ENCODE measurements around the gene COMMD7.

Gene COMMD7

GRCh38 chr20:32786059-32786760, 42.9 kb upstream of the COMMD7 start:
- H3K4me3 ChIP-seq (ENCODE audit: low read depth, low read length) = no peak overlapping the region
- no peak for TF ChIP-seq CTCF (IDR thresholded peaks at IDR 0.05; ENCODE audit: low read depth, low read length)

GRCh38 chr20:32784369-32785080, 41.3 kb upstream of the COMMD7 start:
- no peak for TF ChIP-seq CTCF (IDR thresholded peaks at IDR 0.05; ENCODE audit: low read depth, low read length)
- H3K4me3 ChIP-seq (ENCODE audit: low read depth, low read length) = no peak overlapping the region

- no peak for TF ChIP-seq CTCF (IDR thresholded peaks at IDR 0.05; ENCODE audit: low read depth, low read length)
- H3K4me3 ChIP-seq (ENCODE audit: low read depth, low read length) = no peak overlapping the region
These were observed 37.7 kb upstream of the COMMD7 start for GRCh38 chr20:32780749-32781655.

- TF ChIP-seq CTCF (IDR thresholded peaks at IDR 0.05; ENCODE audit: low read depth, low read length) = no peak
- no peak overlapping the region for H3K4me3 ChIP-seq (ENCODE audit: low read depth, low read length)
These were observed 37.0 kb upstream of the COMMD7 start for GRCh38 chr20:32780278-32780677.

GRCh38 chr20:32779500-32780211, 36.4 kb upstream of the COMMD7 start:
- no peak for TF ChIP-seq CTCF (IDR thresholded peaks at IDR 0.05; ENCODE audit: low read depth, low read length)
- no peak overlapping the region for H3K4me3 ChIP-seq (ENCODE audit: low read depth, low read length)

- no peak for TF ChIP-seq CTCF (IDR thresholded peaks at IDR 0.05; ENCODE audit: low read depth, low read length)
- H3K4me3 ChIP-seq (ENCODE audit: low read depth, low read length) = no peak overlapping the region
These were observed 34.1 kb upstream of the COMMD7 start for GRCh38 chr20:32777177-32777956.

All from WI38 (cell line).